Cardiac muscle cell (in vitro differentiated cells and primary cell): ENCODE measurements around the gene DLK1. TPM values are rescaled to one million over a fixed set of nuclear protein-coding genes. Genes with fewer than 3 reads are reported as not detected.

Experiments
- DNase-seq, 2 donors: peaks; one replicate each; pipeline versions ENCODE4 v3.0.0 to v3.0.0-alpha.2; 2010 to 2017; ENCODE audit warnings: low read depth in 1 of 2, low spot score in 1 of 2
- H3K27ac ChIP-seq: fragments of 200-600 bp; sonication (generic); 2 replicates; pipeline ENCODE4 v1.5.1; 2016
- H3K27me3 ChIP-seq: fragments of 200-600 bp; sonication (generic); 2 replicates; pipeline ENCODE4 v1.6.0; 2016; ENCODE audit warnings: control low read depth
- H3K36me3 ChIP-seq: fragments of 200-600 bp; sonication (generic); 2 replicates; pipeline ENCODE4 v1.5.1; 2016; ENCODE audit warnings: control low read depth
- H3K4me1 ChIP-seq: fragments of 200-600 bp; sonication (generic); 2 replicates; pipeline ENCODE4 v1.8.1; 2017; ENCODE audit warnings: low read depth, mild to moderate bottlenecking, mixed run types
- H3K4me3 ChIP-seq: fragments of 200-600 bp; sonication (generic); 2 replicates; pipeline ENCODE4 v1.5.1; 2016; ENCODE audit warnings: mild to moderate bottlenecking
- H3K9me3 ChIP-seq: fragments of 200-600 bp; sonication (generic); 2 replicates; pipeline ENCODE4 v1.5.1; 2017; ENCODE audit warnings: low read depth, mild to moderate bottlenecking, control low read depth
- CTCF ChIP-seq: IDR thresholded peaks from 2 replicates; pipeline ENCODE4 v1.5.1; 2012; ENCODE audit warnings: low read depth, mild to moderate bottlenecking, low read length
- polyA plus RNA-seq: library from polyadenylated mRNA; unstranded; fragments of >200 nt; fragmentation: Nextera tagmentation; extraction: Ambion mirVana; gene quantifications from 2 replicates; pipeline ENCODE4 v1.2.1, GENCODE V29; 2016
- total RNA-seq: library from RNA; depleted of rRNA; stranded (reverse); fragments of >200 nt; gene quantifications from 2 replicates; pipeline ENCODE4 v1.2.3, GENCODE V29; 2016

The DLK1 gene
- total and polyA plus RNA-seq, 2 experiments from 2014 or later: 24.0 to 64.1 TPM

GRCh38 chr14:100725587-100726387, 905 bp upstream of the DLK1 start:
- no peaks in the 10 kb centered on the region for H3K36me3 ChIP-seq
- peaks cover 38% of the 10 kb centered on the region for H3K27me3 ChIP-seq
- H3K4me3 ChIP-seq: no peak overlapping the region
- TF ChIP-seq CTCF: no peak
- no peak for DNase-seq
- peaks cover 3% of the 10 kb centered on the region for H3K4me1 ChIP-seq
- H3K9me3 ChIP-seq: no peaks in the 10 kb centered on the region
- no peak overlapping the region for H3K27ac ChIP-seq

DNA sequence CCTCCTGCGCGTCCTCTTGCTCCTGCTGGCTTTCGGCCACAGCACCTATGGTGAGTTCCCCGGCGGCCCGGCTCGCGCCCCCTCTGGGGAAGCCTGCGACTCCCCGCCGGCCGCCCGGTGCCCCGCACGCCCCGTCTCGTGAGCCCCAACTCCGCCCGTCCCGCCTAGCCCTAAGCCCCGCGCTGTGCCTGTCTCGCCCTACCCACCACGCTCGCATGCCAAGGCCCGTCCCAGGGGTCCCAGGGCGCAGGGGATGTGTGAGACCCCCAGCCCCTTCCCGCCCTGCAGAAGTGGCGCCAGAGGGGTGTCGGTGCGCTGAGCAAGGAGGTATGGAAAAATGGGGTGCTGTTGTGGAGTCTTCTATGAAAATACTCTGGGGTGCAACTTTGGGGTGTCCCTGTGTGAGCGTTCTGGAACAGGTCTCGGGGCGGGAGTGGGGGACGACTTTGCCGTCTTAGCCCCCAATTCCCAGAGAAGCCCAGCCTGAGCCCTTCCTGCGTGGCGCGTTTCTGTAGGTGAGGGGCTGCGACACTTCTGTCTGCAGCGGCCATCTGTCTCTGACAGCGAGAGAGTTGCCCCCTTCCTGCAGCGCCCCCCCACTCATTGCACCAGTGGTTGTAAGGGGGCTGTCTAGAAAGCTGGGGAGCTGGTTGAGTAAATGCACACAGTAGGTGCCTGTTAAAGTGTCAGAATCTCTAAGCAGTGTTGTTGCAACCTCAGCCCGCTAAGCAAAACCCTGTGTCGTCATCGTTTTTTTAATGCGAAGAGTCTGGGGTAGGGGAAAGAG, 587 bp downstream of the DLK1 start:
- H3K27ac ChIP-seq: no peak overlapping the region
- peaks cover 3% of the 10 kb centered on the region for H3K4me1 ChIP-seq
- TF ChIP-seq CTCF: no peak
- H3K27me3 ChIP-seq: peaks cover 38% of the 10 kb centered on the region
- H3K9me3 ChIP-seq: no peaks in the 10 kb centered on the region
- no peak for DNase-seq
- no peaks in the 10 kb centered on the region for H3K36me3 ChIP-seq
- H3K4me3 ChIP-seq: peak overlapping the region; percentile 31

GRCh38 chr14:100727873-100728240, 1.2 kb downstream of the DLK1 start:
- H3K27ac ChIP-seq: no peak overlapping the region
- H3K36me3 ChIP-seq: no peaks in the 10 kb centered on the region
- no peak overlapping the region for H3K4me3 ChIP-seq
- no peak for DNase-seq
- H3K9me3 ChIP-seq: no peaks in the 10 kb centered on the region
- peaks cover 38% of the 10 kb centered on the region for H3K27me3 ChIP-seq
- no peak for TF ChIP-seq CTCF
- H3K4me1 ChIP-seq: peaks cover 3% of the 10 kb centered on the region

DNA sequence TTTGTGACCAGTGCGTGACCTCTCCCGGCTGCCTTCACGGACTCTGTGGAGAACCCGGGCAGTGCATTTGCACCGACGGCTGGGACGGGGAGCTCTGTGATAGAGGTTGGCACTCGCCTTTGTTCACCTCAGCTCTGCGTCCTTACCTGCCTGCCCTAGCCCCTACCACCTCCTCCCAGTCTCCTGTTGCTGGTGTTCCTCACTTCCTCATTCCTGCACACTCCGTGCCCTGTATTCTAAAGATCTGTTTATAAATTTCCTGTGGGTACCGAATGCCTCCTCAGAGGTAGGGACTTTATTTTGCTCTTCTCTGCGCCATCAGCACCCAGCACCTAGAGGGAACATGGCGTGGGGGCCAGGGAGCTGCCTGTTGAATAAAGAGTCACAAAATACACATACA, 2.3 kb downstream of the DLK1 start:
- H3K27ac ChIP-seq: no peak overlapping the region
- H3K4me1 ChIP-seq: peaks cover under 1% of the 10 kb centered on the region
- H3K27me3 ChIP-seq: peaks cover 38% of the 10 kb centered on the region
- H3K9me3 ChIP-seq: no peaks in the 10 kb centered on the region
- H3K4me3 ChIP-seq: no peak overlapping the region
- TF ChIP-seq CTCF: no peak
- H3K36me3 ChIP-seq: no peaks in the 10 kb centered on the region
- DNase-seq: no peak

DNA sequence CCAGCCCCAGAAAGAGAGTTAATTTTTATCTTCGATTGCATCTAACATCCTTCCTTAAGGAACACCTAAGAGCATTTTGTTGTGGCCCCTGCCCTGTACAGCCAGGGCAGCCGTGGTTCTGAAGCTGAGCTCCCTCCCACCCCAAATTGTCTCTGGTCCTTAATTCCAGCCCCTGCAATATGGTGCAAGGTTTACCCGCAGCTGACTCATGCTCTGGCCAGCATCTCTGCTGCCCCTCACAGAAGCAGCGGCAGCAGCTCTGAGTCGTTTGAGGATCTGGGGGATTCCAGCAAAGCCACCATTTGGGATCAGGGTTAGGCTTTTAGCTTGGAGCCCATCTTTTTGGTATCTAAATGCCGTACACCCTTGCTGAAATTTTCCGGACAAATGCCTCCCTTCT, 3.3 kb downstream of the DLK1 start:
- no peak overlapping the region for H3K4me3 ChIP-seq
- TF ChIP-seq CTCF: no peak
- no peak overlapping the region for H3K27ac ChIP-seq
- H3K36me3 ChIP-seq: no peaks in the 10 kb centered on the region
- peaks cover 38% of the 10 kb centered on the region for H3K27me3 ChIP-seq
- no peak for DNase-seq
- no peaks in the 10 kb centered on the region for H3K9me3 ChIP-seq
- H3K4me1 ChIP-seq: no peaks in the 10 kb centered on the region
